HG03196 (cell line): ENCODE measurements around the gene VPS72.
"Not testable (repeated sequence)": the region's sequence is repeated elsewhere in the genome, so short reads cannot be mapped to it uniquely, and the experiment has no call there.

ENCODE experiments used
- ATAC-seq: cut with Tn5 transposase; IDR thresholded peaks from one replicate; pipeline ENCODE4 v1.9.1; 2021; ENCODE audit not compliant: unreplicated experiment

The VPS72 gene, protein sequence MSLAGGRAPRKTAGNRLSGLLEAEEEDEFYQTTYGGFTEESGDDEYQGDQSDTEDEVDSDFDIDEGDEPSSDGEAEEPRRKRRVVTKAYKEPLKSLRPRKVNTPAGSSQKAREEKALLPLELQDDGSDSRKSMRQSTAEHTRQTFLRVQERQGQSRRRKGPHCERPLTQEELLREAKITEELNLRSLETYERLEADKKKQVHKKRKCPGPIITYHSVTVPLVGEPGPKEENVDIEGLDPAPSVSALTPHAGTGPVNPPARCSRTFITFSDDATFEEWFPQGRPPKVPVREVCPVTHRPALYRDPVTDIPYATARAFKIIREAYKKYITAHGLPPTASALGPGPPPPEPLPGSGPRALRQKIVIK

DNA sequence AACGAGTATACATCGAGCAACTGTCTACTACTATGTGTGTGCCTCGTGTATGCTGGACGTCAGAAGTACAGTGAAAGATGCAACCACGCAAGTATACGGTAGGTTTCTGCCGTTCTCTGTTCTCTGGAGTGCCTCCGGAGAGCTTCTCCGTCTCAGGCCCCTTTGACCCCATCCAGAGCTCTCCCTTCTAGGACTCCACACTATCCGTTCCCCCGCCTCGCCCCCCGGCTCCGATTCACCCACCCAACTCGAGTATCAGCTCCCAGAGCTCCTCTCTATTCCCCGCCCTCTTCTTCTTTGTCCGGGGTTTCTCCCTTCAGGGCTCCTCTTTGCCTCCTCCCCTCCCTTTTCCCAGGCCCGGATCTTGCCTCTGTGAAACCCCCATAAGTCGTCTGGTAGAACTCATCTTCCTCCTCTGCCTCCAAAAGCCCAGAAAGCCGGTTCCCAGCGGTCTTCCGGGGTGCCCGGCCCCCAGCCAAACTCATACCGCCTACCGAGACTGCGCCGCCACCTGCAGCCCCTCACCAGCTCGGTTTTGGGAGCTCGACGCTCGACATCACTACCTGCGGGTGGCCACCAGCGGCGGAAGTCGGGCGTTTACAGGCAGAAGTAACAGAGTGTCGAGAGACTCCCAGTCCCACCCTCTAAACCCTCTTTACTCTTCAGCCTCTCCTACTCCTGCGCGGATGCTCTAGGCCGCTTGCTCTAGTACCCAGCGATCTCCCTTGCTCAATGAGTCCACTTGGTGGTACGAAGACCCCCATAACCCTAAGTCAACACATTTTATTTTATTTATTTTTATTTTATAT lies at the start of gene VPS72:
TSS of gene VPS72 (minus strand) at position 561 of the 809 bp plus-strand sequence. CDS start at position 485, 76 bp downstream.
- ATAC-seq = peak; percentile 73

DNA sequence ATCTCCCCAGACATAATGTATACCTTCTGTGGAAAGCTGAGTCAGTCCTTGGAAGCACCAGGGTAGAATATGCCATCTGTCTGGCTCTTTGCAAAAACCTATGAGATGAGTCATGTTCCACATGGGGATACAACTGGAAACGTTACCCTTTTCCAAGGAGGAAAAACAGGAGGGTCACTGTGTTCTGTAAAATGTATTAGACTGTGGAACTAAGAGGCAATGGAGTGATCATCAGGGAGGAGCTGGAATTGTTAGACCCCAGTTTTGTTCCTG lies 48.4 kb upstream of the VPS72 start:
- ATAC-seq = no peak

- ATAC-seq = no peak
These were observed 47.9 kb upstream of the VPS72 start for GRCh38 chr1:151237678-151238466.

GRCh38 chr1:151235235-151235634 lies 45.2 kb upstream of the VPS72 start:
- ATAC-seq = no peak

- ATAC-seq = no peak
These were observed 32.1 kb upstream of the VPS72 start for GRCh38 chr1:151222130-151222529.

- ATAC-seq = no peak
These were observed 31.6 kb upstream of the VPS72 start for GRCh38 chr1:151221616-151222015.

DNA sequence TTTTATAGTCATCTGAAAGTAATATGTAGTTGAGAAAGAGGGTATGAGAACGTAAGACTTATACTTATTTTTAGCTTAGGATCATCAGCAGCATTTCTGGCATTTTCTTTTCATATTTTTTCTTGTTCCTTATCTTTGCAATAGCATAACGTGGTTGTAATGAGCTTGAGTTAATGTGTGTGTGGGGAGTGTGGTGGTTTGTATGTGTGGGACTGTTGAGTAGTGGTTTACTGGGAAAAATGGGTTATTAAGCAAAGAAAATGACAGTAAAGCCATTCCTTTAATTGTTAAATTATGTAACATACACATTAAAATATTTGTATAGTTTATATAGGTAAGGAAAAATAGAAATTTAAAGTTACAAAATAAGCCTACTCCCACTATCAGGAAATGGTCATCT lies 23.6 kb upstream of the VPS72 start:
- ATAC-seq = no peak

DNA sequence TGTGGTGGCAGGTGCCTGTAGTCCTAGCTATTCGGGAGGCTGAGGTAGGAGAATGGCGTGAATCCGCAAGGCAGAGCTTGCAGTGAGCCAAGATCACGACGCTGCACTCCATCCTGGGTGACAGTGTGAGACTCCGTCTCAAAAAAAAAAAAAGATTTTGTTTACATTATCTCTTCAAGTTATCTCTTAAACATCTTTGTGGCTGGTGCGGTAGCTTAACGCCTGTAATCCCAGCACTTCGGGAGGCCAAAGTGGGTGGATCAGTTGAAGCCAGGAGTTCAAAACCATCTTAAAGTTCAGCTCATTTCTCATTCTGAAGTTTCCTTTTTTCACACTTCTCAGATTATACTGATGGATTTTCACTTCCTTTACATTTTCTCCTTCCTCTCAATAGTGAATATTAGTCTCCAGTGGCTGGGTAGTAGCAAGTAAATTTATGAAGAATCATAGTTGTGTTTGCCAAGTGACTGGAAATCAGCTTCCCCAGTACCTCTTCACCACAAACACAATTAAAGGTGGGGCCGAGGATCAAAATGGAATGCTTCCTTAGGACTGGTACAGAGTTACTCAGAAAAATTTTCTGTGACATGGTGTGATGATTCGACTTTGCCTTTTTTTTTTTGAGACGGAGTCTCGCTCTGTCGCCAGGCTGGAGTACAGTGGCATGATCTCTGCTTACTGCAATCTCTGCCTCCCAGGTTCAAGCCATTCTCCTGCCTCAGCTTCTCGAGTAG lies 22.1 kb upstream of the VPS72 start:
- ATAC-seq = no peak

GRCh38 chr1:151210830-151211229 lies 20.8 kb upstream of the VPS72 start:
- no peak for ATAC-seq

- ATAC-seq = not testable (repeated sequence)
These were observed 15.5 kb upstream of the VPS72 start for GRCh38 chr1:151205381-151205965.

GRCh38 chr1:151199873-151200581 lies 10.0 kb upstream of the VPS72 start:
- ATAC-seq = no peak

DNA sequence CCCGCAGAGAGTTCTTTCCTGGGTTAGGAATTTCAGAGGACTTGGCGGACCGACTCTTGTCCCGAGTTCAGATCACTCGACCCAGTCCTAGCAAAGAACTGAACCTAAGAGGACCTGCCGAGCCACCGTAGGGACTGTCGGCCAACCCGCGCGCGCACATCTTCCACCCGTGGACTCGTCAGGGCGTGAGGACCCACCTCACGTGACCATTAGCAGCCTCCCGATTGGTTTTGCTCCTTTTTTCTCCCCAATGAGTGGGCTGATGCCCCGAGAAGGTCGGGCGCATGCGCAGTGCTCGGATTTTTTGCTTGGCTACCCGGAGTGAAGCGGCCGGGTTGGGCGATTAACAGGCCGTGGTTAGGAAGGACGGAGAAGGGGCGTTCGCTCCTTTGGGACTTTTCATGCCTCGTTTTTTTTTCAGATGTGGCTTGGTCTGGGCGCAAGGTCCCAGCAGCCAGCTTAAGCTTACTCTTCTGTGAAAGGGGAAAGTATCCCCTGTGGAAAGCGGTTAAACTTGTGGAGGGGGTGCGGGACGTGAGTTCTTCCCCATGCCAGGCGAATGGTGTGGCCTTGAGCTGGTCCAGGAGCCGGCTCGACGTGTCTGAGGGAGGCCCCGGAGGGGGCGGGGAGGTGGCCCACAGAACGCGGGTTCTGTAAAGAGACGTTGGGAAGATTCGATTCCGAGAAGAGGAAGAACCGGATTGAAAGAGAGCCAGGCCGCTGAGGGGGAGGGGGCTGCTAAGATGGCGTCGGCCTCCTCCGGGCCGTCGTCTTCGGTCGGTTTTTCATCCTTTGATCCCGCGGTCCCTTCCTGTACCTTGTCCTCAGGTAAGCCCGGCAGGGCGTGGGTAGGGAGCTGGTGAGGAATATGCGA lies 8.5 kb upstream of the VPS72 start, which contains the start of gene PIP5K1A:
TSS of gene PIP5K1A (plus strand) at position 299 of the 874 bp plus-strand sequence. CDS start at position 744, 445 bp downstream.
- peak; percentile 81 for ATAC-seq

DNA sequence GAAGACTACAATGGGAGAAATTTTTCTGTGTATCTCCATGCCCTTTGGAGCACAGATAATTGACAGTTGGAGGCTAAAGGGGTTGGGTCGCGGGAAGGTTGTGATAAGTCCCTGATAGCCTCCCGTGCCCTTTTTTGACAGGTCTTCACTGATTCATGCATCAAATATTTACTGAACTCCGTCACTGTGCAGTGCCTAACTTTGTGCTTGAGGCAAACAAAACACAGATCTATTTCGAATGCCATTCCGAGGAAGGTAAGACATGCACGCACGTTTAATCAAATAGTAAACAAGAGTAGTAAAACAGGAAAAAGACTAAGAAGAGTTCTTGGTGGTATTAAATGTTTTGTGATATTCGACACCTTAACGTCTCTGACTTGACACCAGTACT lies 7.9 kb upstream of the VPS72 start:
- ATAC-seq = no peak

DNA sequence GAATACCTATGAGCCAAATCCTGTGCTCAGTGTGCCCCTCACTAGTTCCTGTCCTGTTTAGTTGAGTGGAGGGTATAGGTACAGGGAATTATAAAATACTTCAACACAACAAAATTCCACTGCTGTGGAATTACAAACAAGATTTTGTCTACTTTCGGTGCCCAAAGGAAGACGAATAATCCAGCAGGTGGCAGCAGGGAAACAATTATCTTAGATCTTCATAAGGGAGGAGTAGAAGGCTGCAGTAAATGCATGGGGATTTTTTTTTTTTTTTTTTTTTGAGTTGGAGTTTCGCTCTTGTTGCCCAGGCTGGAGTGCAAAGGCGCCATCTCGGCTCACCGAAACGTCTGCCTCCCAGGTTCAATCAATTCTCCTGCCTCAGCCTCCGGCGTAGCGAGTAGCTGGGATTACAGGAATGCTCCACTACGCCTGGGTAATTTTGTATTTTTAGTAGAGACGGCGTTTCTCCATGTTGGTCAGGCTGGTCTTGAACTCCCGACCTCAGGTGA lies 6.3 kb upstream of the VPS72 start:
- ATAC-seq = no peak

DNA sequence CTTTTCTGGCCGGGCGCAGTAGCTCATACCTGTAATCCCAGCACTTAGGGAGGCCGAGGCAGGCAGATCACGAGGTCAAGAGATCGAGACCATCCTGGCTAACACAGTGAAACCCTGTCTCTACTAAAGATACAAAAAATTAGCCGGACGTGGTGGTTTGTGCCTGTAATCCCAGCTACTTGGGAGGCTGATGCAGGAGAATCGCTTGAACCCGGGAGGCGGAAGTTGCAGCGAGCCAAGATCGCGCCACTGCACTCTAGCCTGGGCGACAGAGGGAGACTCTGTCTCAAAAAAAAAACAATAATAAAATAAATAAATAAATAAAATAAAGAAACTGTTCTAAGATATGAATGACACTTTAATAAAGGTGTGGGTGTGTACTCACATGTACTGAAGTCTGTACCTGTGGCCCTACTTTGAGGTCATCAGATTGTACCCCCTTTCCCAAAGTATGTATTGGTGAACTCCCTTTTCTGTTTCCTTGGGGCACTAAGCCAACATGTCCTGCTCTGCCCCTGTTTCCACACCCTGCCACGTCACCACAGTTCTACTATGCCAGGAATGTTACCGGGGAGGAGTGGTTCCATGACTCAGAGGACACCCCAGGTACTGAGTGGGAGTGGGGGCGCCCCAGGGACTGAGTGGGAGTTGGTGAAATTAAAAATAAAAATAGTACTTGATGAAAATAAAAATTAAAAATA lies 5.0 kb upstream of the VPS72 start:
- not testable (repeated sequence) for ATAC-seq

DNA sequence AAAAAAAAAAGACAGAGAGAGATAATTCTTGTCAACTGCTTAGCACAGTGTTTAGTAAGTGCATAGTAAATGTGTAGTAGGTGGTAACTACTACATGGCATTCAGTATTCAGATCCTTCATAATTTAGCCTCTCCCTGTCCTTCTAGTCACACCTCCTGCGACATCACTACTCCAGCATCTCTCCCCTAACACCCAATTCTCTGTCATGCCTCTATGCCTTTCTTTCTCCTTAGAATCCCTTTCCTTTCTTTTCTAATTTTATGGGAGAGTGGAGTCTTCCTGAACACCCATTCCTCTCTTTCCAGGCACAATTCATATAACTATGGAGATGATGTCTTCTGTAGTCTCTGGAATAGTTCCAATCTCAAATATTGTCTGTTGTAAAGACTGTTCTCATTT lies 3.9 kb upstream of the VPS72 start:
- no peak for ATAC-seq

DNA sequence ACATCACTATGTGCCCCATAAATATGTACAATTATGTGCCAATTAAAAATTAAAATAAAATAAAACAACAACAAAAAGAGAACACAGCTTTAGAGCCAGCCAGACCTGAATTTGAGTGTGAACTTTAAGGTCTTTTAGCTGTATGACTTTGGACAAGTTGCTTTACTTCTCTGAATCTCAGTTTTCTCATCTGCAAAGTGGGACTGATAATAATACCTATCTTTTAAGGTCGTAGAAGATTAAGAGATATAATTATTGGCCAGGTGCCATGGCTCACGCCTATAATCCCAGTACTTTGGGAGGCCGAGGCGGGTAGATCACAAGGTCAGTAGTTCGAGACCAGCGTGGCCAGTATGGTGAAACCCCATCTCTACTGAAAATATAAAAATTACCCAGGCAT lies 3.3 kb upstream of the VPS72 start:
- ATAC-seq = no peak

- no peak for ATAC-seq
These were observed 2.0 kb upstream of the VPS72 start for GRCh38 chr1:151192047-151192446.
